A172 (cell line): ENCODE measurements around the gene CCDC187. TPM values are rescaled to one million over a fixed set of nuclear protein-coding genes. Genes with fewer than 3 reads are reported as not detected.
"Not testable (repeated sequence)": the region's sequence is repeated elsewhere in the genome, so short reads cannot be mapped to it uniquely, and the experiment has no call there.

Experiments used
- DNase-seq: peaks from one replicate; pipeline ENCODE4 v3.0.0-alpha.2; 2015; ENCODE audit warnings: low spot score
- total RNA-seq: library from RNA; depleted of rRNA; stranded (reverse); fragments of >200 nt; shearing (Covaris generic); gene quantifications from 2 replicates; pipeline ENCODE4 v1.2.3, GENCODE V29; 2014

The CCDC187 gene
- total RNA-seq, 1 experiment from 2014 or later = 0.07 TPM

DNA sequence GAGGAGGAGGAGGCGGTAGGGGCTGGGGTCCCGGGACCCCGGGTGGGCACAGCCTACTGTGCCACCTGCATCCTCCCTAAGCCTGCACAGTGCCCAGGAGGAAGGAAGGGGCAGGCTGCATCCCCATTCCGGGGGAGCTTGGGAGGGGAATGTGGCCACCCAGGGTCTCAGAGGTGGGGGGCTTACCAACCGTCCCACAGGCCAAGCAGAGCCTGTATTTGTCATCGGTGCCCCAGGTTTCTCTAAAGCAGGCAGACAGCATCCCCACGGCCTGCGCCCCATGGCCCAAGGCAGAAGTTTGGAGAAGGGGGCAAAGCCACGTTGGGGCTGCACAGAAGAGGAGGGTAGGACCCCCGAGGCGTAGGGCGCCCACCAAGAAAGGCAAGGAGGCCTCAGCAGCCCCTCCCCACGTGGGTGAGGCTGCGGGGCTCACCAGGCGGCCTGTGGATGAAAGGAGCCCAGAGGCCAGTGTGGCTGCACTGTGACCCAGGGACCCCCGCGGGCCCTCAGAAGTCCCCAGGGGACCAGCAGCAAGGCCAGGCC, 22.9 kb upstream of the CCDC187 start:
- no peak for DNase-seq

GRCh38 chr9:136326061-136326760, 22.3 kb upstream of the CCDC187 start:
- DNase-seq = peak; percentile 66

GRCh38 chr9:136325358-136325757, 21.5 kb upstream of the CCDC187 start:
- no peak for DNase-seq

GRCh38 chr9:136324501-136325300, 20.8 kb upstream of the CCDC187 start:
- no peak for DNase-seq

DNA sequence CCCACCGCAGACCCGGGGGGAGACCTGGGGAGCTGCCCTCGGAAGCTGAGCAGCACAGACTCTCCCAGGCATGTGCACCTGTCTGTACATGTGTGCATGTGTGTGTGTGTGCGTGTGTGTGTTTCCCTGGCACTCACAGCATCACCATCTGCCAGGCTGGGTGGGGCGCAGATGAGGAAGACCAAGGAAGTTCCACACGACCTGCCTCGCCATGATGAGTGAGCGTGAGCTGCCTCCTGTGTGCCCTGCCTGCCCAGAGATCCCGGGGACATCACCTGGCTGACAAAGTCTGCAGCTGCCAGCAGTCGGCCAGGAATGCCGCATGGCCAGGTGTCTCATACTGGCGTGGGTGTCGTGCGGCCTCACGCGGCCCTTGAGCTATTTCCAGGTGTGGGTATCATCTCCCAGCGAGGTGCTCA, 19.5 kb upstream of the CCDC187 start:
- DNase-seq = no peak

DNA sequence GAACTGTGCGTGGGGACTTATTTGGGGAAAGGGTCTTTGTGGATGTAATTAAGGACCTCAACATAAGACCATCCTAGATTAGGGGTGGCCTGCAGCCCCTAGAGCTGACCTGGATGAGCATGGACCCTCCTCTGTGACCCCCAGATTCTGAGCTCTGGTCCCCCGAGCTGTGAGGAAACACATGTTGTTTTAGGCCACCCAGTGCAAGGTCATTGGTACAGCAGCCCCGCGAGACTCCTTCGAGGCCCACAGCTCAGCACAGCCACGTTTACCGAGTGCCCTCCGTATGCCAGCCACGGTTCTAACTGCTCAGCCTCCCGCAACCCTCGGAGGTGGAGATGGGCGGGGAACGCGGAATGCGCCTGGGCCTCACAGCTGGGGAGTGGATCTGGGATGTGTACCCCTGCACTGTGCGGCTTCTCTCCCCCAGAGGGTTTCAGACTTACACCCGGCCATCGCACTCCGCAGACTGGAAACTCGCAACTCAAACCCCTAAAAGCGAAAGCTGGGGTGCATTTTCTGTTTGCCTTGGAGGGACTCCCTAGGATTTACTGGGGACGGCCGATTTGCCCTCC, 18.9 kb upstream of the CCDC187 start:
- DNase-seq = no peak

DNA sequence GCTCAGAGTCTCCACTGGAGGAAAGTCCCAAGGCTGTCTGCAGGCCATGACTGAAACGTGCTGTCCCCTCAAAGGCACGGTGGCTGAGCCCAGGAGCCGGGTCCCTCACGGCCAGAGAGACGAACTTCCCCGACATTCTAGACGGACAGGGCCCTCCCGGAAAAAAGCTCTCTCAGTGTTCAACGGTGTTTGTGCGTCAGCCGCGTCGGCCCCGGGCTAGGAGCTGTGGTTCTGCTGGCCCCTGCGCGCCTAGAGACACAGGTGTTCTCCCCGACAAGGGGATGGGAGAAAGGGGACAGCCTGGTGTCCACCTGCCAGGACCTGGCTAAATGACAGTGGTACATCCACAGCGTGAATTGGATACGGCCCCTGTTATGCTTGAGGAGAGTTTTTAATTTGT, 17.7 kb upstream of the CCDC187 start:
- DNase-seq = no peak

DNA sequence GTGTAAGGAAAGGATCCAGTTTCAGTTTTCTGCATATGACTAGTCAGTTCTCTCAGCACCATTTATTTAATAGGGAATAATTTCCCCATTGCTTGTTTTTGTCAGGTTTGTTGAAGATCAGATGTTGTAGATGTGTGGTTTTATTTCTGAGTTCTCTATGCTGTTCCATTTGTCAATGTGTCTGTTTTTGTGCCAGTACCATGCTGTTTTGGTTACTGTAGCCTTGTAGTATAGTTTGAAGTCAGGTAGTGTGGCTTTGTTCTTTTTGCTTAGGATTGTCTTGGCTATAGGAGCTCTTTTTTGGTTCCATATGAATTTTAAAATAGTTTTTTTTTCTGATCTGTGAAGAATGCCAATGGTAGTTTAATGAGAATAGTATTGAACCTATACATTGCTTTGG, 17.1 kb upstream of the CCDC187 start:
- DNase-seq = not testable (repeated sequence)

DNA sequence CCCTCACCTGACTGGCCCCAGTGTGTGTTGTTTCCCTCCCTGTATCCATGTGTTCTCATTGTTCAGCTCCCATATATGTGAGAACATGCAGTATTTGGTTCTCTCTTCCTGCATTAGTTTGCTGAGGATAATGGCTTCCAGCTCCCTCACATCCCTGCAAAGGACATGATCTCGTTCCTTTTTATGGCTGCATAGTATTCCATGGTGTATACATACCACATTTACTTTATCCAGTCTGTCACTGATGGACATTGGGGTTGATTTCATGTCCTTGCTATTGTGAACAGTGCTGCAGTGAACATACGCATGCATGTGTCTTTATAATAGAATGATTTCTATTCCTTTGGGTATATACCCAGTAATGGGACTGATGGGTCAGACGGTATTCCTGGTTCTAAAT, 16.1 kb upstream of the CCDC187 start:
- DNase-seq = not testable (repeated sequence)

GRCh38 chr9:136319244-136319643, 15.3 kb upstream of the CCDC187 start:
- not testable (repeated sequence) for DNase-seq

DNA sequence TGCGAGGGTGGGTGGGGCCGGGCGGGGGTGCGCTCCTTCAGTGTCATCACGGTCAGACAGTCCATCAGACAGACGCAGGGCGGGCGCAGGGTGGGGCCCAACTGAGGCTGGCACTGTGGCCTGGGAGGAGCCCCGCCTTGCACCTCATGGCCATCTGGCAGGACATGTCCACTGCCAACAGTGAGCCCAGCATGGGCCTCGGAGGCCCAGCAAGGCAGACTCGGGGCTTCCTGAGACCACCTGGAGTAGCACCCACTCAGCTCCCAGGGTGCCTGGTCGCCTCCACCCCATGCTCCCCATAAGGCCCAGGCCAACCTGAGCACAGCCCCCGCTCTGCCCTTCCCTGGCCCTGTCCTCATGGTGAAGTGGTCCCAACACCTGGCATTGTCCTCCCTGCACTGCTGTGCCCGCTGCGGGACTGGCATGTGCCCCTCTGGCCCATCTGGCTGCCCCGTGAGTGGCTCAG, 14.9 kb upstream of the CCDC187 start:
- DNase-seq = no peak

DNA sequence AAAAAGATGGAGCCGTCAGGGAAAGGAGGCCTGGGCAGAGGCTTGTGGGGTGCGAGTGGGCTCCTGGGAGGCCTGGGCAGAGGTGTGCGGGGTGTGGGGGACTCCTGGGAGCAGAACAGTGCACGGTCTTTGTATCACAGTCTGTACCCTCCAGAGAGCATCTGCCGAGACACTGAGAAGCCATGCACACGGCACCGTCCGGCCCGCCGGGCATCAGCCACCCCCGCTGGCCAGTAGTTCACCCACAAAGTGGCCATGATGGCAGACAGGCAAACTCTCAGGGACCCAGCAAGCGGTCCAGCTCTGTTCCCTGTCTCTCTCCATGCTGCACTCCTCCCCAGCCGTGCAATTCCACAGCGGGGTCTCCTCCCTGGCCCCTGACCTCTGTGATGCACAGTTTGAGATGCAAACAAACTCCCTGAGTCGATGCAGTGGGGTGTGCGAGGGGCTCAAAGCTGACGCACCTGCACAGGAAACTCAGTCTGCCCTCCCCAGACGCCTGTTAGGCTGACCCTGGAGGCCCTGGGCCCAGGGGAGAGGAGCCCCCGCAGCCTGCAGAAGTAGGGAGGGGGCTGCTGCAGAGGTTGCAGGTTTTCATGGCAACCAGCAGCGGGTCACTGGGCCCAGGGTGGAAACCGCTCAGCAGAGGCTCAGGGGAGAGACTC, 14.3 kb upstream of the CCDC187 start:
- no peak for DNase-seq

GRCh38 chr9:136317695-136318094, 13.8 kb upstream of the CCDC187 start:
- DNase-seq = no peak

- no peak for DNase-seq
These were observed 13.2 kb upstream of the CCDC187 start for GRCh38 chr9:136316896-136317676.

DNA sequence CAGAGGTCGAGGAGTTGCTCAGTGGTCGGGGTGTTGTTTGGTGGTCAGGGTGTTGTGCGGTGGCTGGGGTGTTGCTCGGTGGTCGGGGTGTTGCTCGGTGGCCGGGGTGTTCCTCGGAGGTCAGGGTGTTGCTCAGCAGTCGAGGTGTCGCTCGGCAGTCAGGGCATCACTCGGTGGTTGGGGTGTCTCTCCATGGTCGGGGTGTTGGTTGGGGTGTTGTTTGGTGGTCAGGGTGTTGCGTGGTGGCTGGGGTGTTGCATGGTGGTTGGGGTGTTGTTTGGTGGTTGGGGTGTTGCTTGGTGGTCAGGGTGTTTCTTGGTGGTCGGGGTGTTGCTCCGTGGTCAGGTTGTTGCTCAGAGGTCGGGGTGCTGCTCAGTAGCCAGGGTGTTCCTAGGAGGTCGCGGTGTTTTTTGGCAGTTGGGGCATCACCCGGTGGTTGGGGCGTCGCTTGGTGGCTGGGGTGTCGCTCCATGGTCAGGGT, 12.4 kb upstream of the CCDC187 start:
- DNase-seq = no peak

DNA sequence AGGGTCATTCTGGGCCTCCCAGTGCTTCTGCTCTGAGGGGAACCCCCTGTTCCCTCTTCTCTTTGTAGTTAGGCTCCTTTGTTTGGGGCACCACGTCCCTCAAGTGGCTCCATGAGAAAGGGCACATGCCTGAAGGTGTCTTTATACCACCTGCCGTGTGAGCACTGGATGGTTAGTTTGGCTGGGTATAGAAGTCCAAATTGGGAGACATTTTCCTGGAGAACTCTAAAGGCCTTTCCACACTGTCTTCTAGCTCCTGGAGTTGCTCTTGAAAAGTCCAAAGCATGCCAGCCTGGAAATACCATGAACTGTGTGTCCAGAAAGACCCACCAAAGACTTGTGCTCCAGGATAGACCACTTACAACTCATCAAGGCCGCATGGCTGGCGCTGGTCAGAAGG, 11.1 kb upstream of the CCDC187 start:
- no peak for DNase-seq

- DNase-seq = no peak
These were observed 10.1 kb upstream of the CCDC187 start for GRCh38 chr9:136314056-136314416.

DNA sequence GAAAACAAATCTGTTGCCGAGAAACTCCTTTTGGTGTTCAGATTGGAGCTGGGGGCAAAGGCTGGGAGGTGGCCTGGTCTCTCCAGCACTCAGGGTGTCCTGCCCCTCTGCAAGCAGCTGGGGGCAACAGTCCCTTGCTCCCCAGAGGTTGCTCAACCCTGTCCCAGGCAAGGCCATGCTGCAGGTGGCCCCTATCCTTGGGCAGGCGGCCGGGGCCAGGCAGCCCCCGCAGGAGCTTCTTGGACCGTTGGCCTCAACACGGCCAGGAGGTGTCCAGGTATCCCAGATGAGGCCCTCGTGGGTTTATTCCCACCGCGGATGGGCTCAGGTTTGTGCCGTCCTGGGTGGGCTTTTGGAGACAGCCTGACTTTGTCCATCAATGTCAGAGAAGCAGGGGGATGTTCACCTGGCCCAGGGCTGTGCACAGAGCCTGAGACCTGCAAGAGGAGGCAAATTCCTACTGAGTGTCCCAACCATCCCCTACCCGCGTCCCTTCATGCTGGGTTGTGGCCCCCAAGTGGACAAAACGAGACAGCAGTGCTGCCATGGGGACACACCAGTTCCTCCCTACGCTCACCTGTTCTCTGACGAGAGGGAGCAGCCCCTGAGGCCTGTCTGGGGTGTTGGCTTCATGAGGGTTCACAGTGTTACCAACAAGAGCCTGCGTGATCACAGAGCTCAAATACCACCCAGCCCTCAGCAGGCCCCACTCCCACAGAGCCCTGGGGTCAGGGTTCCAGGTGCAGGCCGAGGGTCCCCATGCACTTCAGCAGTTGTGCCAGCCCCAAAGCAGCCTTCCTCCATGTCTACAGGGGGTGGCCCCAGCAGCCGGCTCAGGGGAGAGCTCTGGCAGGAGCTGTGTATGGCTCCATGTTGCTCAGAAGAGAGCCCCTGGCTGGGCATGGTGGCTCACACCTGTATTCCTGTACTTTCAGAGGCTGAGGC, 9.5 kb upstream of the CCDC187 start:
- no peak for DNase-seq

GRCh38 chr9:136312436-136312835, 8.5 kb upstream of the CCDC187 start:
- peak; percentile 64 for DNase-seq

- DNase-seq = no peak
These were observed 8.1 kb upstream of the CCDC187 start for GRCh38 chr9:136312009-136312375.
